A549 (cell line): Measurements from ENCODE around the gene ACE2. TPM values are rescaled to one million over a fixed set of nuclear protein-coding genes. Genes with fewer than 3 reads are reported as not detected.
A peak's percentile ranks its signal among the peaks of the same experiment; 100 is the strongest.

Experiments used
- ATAC-seq, 2 experiments: fragments of 200-7000 bp in 1 of 2; fragments of >200 bp in 1 of 2; cut with Nextera tagmentation in 1 of 2; cut with Tn5 transposase in 1 of 2; 3 replicates each; pipeline versions ENCODE4 v1.8.0 to v1.9.1; 2018 to 2020; ENCODE audit warnings: mild to moderate bottlenecking in 1 of 2, moderate library complexity in 1 of 2
- CTCF ChIA-PET: fragments of 300-600 bp; sonication (Branson Sonifier 250); formaldehyde crosslinking; extraction: SDS; loops from one replicate; lab custom pipeline; 2021; ENCODE audit warnings: antibody characterized with exemption, inconsistent platforms; lab: Yijun Ruan, JAX
- POLR2A ChIA-PET: fragments of 350-600 bp; formaldehyde crosslinking; extraction: SDS; loops from one replicate; lab custom pipeline; 2021; ENCODE audit warnings: antibody characterized with exemption, inconsistent platforms; lab: Yijun Ruan, JAX
- DNase-seq, 2 experiments: peaks; one replicate each; pipeline versions ENCODE4 v3.0.0 to v3.0.0-alpha.2; 2011 to 2016; ENCODE audit warnings: low read depth in 1 of 2, low spot score in 1 of 2
- FAIRE-seq: peaks from 2 replicates; lab custom pipeline; 2011; peaks lifted over from hg19 to GRCh38; lab: Jason Lieb, UNC
- H3K27ac ChIP-seq, 2 experiments: fragments of >200 bp; sonication (Bioruptor Twin); formaldehyde crosslinking; 3 replicates each; pipeline ENCODE4 v1.5.1; 2016 to 2017
- H3K4me1 ChIP-seq: fragments of >200 bp; sonication (Bioruptor Twin); formaldehyde crosslinking; 3 replicates; pipeline ENCODE4 v1.6.1; 2016
- H3K4me2 ChIP-seq: fragments of >200 bp; sonication (Bioruptor Twin); formaldehyde crosslinking; 3 replicates; pipeline ENCODE4 v1.6.1; 2016
- H3K4me3 ChIP-seq: fragments of >200 bp; sonication (Bioruptor Twin); formaldehyde crosslinking; 3 replicates; pipeline ENCODE4 v1.5.1; 2016
- H3K9me3 ChIP-seq: fragments of >200 bp; sonication (Bioruptor Twin); formaldehyde crosslinking; 3 replicates; pipeline ENCODE4 v1.6.1; 2016
- BHLHE40 ChIP-seq: IDR thresholded peaks from 2 replicates; pipeline ENCODE4 v1.6.1; 2012; ENCODE audit warnings: low read depth, low read length, inconsistent platforms
- E2F6 ChIP-seq: IDR thresholded peaks from 2 replicates; pipeline ENCODE4 v1.6.1; 2012; ENCODE audit warnings: low read depth, borderline replicate concordance
- GATA3 ChIP-seq: IDR thresholded peaks from 2 replicates; pipeline ENCODE4 v1.6.1; 2012; ENCODE audit warnings: borderline replicate concordance
- HDAC2 ChIP-seq: fragments of 200-600 bp; sonication (generic); IDR thresholded peaks from 2 replicates; pipeline ENCODE4 v1.6.1; 2016
- HOXA7 ChIP-seq: fragments of 250-450 bp; sonication (Bioruptor Pico); IDR thresholded peaks from 2 replicates; pipeline ENCODE4 v1.5.0; 2020; ENCODE audit warnings: mild to moderate bottlenecking, moderate library complexity
- JUNB ChIP-seq: fragments of >200 bp; sonication (Bioruptor Twin); formaldehyde crosslinking; IDR thresholded peaks from 2 replicates; pipeline ENCODE4 v1.6.1; 2016
- KDM1A ChIP-seq: fragments of 200-600 bp; sonication (generic); IDR thresholded peaks from 2 replicates; pipeline ENCODE4 v1.6.1; 2016; ENCODE audit warnings: low read depth, mild to moderate bottlenecking
- MAFK ChIP-seq: fragments of 450-650 bp; IDR thresholded peaks from 2 replicates; pipeline ENCODE4 v1.6.1; 2014; ENCODE audit not compliant: partially characterized antibody
- MAZ ChIP-seq: fragments of 150-350 bp; IDR thresholded peaks from 2 replicates; pipeline ENCODE4 v1.6.1; 2014; ENCODE audit warnings: antibody characterized with exemption, low read depth, low read length, borderline replicate concordance
- NPAS2 ChIP-seq: fragments of 250-450 bp; sonication (Bioruptor Pico); IDR thresholded peaks from 2 replicates; pipeline ENCODE4 v1.8.0; 2022; ENCODE audit warnings: mild to moderate bottlenecking, moderate library complexity, borderline replicate concordance
- PBX3 ChIP-seq: IDR thresholded peaks from 2 replicates; pipeline ENCODE4 v1.6.1; 2012
- POLR2AphosphoS2 ChIP-seq: conservative IDR thresholded peaks from 2 replicates; pipeline ENCODE4 v1.6.1; 2012; ENCODE audit warnings: low read length, improper control_type of control experiment, inconsistent platforms
- RARB ChIP-seq: fragments of 250-450 bp; sonication (Bioruptor Pico); IDR thresholded peaks from 2 replicates; pipeline ENCODE4 v1.8.0; 2021; ENCODE audit warnings: mild to moderate bottlenecking, moderate library complexity
- REST ChIP-seq: fragments of 200-600 bp; sonication (generic); IDR thresholded peaks from 2 replicates; pipeline ENCODE4 v1.6.1; 2016; ENCODE audit warnings: antibody characterized with exemption, mild to moderate bottlenecking, moderate library complexity
- SMC3 ChIP-seq: fragments of >200 bp; sonication (Bioruptor Twin); formaldehyde crosslinking; IDR thresholded peaks from 3 replicates; pipeline ENCODE4 v1.6.1; 2018; ENCODE audit warnings: inconsistent platforms
- SREBF2 ChIP-seq: fragments of 450-650 bp; IDR thresholded peaks from 2 replicates; pipeline ENCODE4 v1.6.1; 2014; ENCODE audit warnings: mild to moderate bottlenecking, moderate library complexity
- TFCP2L1 ChIP-seq: fragments of 250-450 bp; sonication (Bioruptor Pico); IDR thresholded peaks from 2 replicates; pipeline ENCODE4 v1.5.0; 2021; ENCODE audit warnings: mild to moderate bottlenecking
- ZC3H11A ChIP-seq: fragments of 450-650 bp; IDR thresholded peaks from 2 replicates; pipeline ENCODE4 v1.6.1; 2014; ENCODE audit warnings: antibody characterized with exemption, mild to moderate bottlenecking
- ZFP36 ChIP-seq: fragments of 450-650 bp; IDR thresholded peaks from 2 replicates; pipeline ENCODE4 v1.6.1; 2014; ENCODE audit warnings: borderline replicate concordance; ENCODE audit not compliant: partially characterized antibody
- ZNF302 ChIP-seq: fragments of 250-450 bp; sonication (Bioruptor Pico); IDR thresholded peaks from 2 replicates; pipeline ENCODE4 v1.9.0; 2021; ENCODE audit warnings: inconsistent platforms, mild to moderate bottlenecking, moderate library complexity
- WGBS: methylation state at CpG from one replicate; pipeline ENCODE4 v1.1.6; 2017; ENCODE audit errors: missing lambda C conversion rate; 5-methylcytosine and 5-hydroxymethylcytosine counted together
- polyA plus RNA-seq, 4 experiments: library from polyadenylated mRNA; depleted of rRNA in 3 of 4; stranded (reverse); fragments of >200 nt; fragmentation: RNase III in 1 of 4; extraction: RNeasy Plus Mini Kit Qiagen cat#74134 plus additional on column Dnase treatment in 1 of 4; gene quantifications; 2 replicates in 3 of 4; 3 replicates in 1 of 4; pipeline ENCODE4 v1.2.3, GENCODE V29; 2011 to 2017
- TF ChIP-seq, protein P1 (sequence below): fragments of 250-450 bp; sonication (Bioruptor Pico); IDR thresholded peaks from 2 replicates; pipeline ENCODE4 v1.5.0; 2020; ENCODE audit warnings: low read depth, mild to moderate bottlenecking, moderate library complexity

Gene ACE2
- polyA plus RNA-seq, 2 of the 4 experiments (the other 2 are of a cell fraction): 0.06 TPM; not detected in 1

DNA sequence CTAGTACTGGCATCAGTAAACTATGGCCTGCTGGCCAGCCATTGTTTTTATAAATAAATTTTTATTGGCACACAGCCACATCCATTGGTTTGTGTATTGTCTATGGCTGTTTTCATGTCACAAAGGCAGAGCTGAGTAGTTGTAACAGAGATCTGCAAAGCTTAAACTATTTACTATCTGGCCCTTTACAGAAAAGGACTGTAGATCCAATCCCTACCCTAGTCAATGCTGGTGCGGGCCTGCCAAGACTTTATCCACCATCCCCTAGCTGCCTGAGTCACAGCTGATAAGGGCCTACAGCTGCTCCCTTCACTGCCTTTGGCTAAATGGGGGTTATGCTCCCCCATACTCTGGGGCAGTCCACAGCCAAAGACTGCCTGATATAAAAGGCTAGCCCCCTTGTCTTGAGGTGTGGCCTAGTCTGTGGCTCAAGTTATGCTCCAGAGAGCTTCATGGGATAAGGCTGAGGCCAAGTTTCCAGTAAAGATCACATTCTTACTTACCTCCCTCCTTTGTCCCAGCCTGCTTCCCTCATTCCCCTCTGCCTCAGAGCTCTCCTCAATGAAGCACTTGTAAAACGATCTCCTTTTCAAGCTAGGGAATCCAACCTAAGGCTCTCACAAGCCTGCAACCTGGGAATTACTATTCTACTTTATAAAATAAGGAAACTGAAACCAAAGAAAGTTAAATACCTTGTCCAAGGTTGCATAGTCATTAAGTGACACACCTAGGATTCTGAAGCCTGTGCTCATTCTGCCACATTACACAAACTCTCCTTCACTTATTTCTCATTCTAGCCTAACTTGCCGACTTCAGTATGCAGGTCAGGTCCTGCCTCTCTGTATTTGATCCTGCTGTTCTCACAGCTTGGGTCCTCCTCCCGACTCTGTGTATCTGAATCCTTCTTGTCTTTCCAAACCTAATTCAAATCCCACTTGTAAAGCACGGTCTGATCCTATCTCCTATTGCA, 20.7 kb downstream of the ACE2 start:
- Histone ChIP-seq H3K4me3 (no peak overlapping the region), H3K9me3 (no peaks in the 10 kb centered on the region), H3K4me1 (no peaks in the 10 kb centered on the region), H3K4me2 (no peak overlapping the region), H3K27ac (no peak overlapping the region)
- FAIRE-seq (no peak), DNase-seq (no peak), ATAC-seq (no peak)
- TF ChIP-seq SMC3 (no peak), HDAC2 (no peak), KDM1A (no peak), MAZ (no peak)
- WGBS: 40% methylated on average over 5 of the region's 5 CpGs
- ChIA-PET CTCF (interaction anchor here (0.6 to 1.1 kb wide), 2 partner anchors 16 to 23 kb away, joined by 3 to 4 read pairs; no protein-coding TSS in a partner anchor), POLR2A (no interaction called here)

GRCh38 chrX:15576019-15576418, 24.7 kb downstream of the ACE2 start:
- POLR2A ChIA-PET: no interaction called here

DNA sequence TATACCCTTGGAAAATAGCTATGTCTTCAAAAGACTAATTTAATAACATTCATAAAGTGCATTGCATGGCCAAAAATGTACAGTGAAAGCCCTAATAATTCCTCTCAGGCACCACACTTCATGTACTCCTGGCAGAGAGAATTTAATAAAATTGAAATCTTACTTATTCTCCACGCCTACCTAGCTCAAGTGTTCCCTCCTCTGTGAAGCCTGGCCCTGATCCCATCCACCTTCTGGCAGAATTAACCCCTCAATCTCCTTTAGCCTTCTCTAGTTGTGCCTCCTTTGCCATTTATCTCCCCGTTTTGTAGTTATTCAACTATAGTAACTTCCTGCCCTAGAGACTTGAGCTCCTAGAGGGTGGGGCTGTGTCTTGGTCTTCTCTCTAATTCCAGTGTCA, 26.7 kb downstream of the ACE2 start:
- 36% methylated on average over 2 of the region's 2 CpGs for WGBS

More at GRCh38 chrX:15576019-15576418, 24.7 kb downstream of the ACE2 start:
- Histone ChIP-seq H3K4me1 (no peaks in the 10 kb centered on the region), H3K27ac (no peak overlapping the region), H3K9me3 (no peaks in the 10 kb centered on the region), H3K4me3 (no peak overlapping the region), H3K4me2 (peak overlapping the region; percentile 21; the same call in 1 of the 3 replicates)
- TF ChIP-seq JUNB (no peak), HOXA7 (CRISPR knock-in tag) (no peak), GATA3 (no peak), TFCP2L1 (CRISPR knock-in tag) (no peak), REST (no peak)
- TF ChIP-seq, protein P1, sequence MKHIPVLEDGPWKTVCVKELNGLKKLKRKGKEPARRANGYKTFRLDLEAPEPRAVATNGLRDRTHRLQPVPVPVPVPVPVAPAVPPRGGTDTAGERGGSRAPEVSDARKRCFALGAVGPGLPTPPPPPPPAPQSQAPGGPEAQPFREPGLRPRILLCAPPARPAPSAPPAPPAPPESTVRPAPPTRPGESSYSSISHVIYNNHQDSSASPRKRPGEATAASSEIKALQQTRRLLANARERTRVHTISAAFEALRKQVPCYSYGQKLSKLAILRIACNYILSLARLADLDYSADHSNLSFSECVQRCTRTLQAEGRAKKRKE (CRISPR knock-in tag): no peak
- DNase-seq: no peak
- CTCF ChIA-PET: no interaction called here
- no peak for ATAC-seq
- 8% methylated on average over 1 of the region's 1 CpG for WGBS
- peak; percentile 95 for FAIRE-seq

GRCh38 chrX:15570145-15570544, 30.6 kb downstream of the ACE2 start:
- ChIA-PET POLR2A (no interaction called here), CTCF (interaction anchor here (1.2 kb wide), 1 partner anchor 41 kb away, joined by 3 read pairs; no protein-coding TSS in a partner anchor)
- ATAC-seq: no peak
- H3K4me3 ChIP-seq: no peak overlapping the region
- no peak overlapping the region for H3K27ac ChIP-seq
- 5% methylated on average over 1 of the region's 1 CpG for WGBS
- DNase-seq: no peak
- no peaks in the 10 kb centered on the region for H3K4me1 ChIP-seq
- no peaks in the 10 kb centered on the region for H3K9me3 ChIP-seq
- TF ChIP-seq BHLHE40 (no peak), ZFP36 (no peak), KDM1A (no peak), PBX3 (no peak), E2F6 (no peak), ZC3H11A (no peak), POLR2AphosphoS2 (no peak), RARB (CRISPR knock-in tag) (no peak), ZNF302 (CRISPR knock-in tag) (no peak)
- TF ChIP-seq, all 56 proteins: peak for 0
- FAIRE-seq: no peak
- H3K4me2 ChIP-seq: no peak overlapping the region

More for the DNA sequence above, 26.7 kb downstream of the ACE2 start:
- H3K4me3 ChIP-seq: no peak overlapping the region
- no peak overlapping the region for H3K27ac ChIP-seq
- FAIRE-seq (peak; percentile 86), DNase-seq (no peak), ATAC-seq (no peak)
- TF ChIP-seq SREBF2 (no peak), NPAS2 (no peak), ZNF302 (CRISPR knock-in tag) (no peak), MAFK (no peak)
- ChIA-PET POLR2A (no interaction called here), CTCF (interaction anchor here (1.2 kb wide), 1 partner anchor 225 kb away, joined by 4 read pairs; no protein-coding TSS in a partner anchor)
- H3K9me3 ChIP-seq: no peaks in the 10 kb centered on the region
- H3K4me1 ChIP-seq: no peaks in the 10 kb centered on the region
- H3K4me2 ChIP-seq: no peak overlapping the region
